Stimulated activated CD8-positive, alpha-beta memory T cell treated with anti-CD3 and anti-CD28 coated beads, Interleukin-12 subunit alpha, Interleukin-12 subunit beta, amount 100 ng/mL, for 24 hours (primary cell): ENCODE results near the gene CCDC85B.

Experiments used
- DNase-seq: peaks from one replicate; pipeline ENCODE4 v3.0.0-alpha.2; 2020; ENCODE audit errors: extremely low read depth

The CCDC85B gene

GRCh38 chr11:65934014-65934413 is 43.5 kb downstream of the CCDC85B start:
- DNase-seq = no peak

- DNase-seq = no peak
Observed at GRCh38 chr11:65937766-65938165, 47.3 kb downstream of the CCDC85B start.
